ENCODE data around the gene IL1A. TPM values are rescaled to one million over a fixed set of nuclear protein-coding genes. Genes with fewer than 3 reads are reported as not detected.

Gene IL1A
- total and polyA plus RNA-seq, 9 of the 15 experiments (the other 6 are each of a cell fraction or from before 2014, with no cell fraction given), result 0.03 to 0.27 (median 0.14) TPM; not detected in 2

- no peak for TF ChIP-seq ARHGAP35 (IDR thresholded peaks at IDR 0.05; ENCODE audit: partially characterized antibody)
- peak; percentile 96 for TF ChIP-seq PRDM10 (IDR thresholded peaks at IDR 0.05; ENCODE audit: partially characterized antibody)
- no peak; the same call in 1 of the 2 replicates for TF ChIP-seq GATAD2A (IDR thresholded peaks at IDR 0.05)
- TF ChIP-seq TRIM28 (IDR thresholded peaks at IDR 0.05), result 0 out of 2 replicates have a peak, but pooled peaks have one; percentile 39
- TF ChIP-seq KDM5B (IDR thresholded peaks at IDR 0.05; ENCODE audit: insufficient replicate concordance, low read depth, low read length), result no peak
- TF ChIP-seq POLR2G (IDR thresholded peaks at IDR 0.05; ENCODE audit: low read depth, low read length), result no peak
- TF ChIP-seq TSHZ1 (CRISPR knock-in tag; IDR thresholded peaks at IDR 0.05), result no peak
- TF ChIP-seq ETV1 (tag; conservative IDR thresholded peaks at IDR 0.05; ENCODE audit: low read depth), result peak; percentile 94
- peak; percentile 99 for TF ChIP-seq BACH1 (tag; IDR thresholded peaks at IDR 0.05)
- TF ChIP-seq, protein P1, sequence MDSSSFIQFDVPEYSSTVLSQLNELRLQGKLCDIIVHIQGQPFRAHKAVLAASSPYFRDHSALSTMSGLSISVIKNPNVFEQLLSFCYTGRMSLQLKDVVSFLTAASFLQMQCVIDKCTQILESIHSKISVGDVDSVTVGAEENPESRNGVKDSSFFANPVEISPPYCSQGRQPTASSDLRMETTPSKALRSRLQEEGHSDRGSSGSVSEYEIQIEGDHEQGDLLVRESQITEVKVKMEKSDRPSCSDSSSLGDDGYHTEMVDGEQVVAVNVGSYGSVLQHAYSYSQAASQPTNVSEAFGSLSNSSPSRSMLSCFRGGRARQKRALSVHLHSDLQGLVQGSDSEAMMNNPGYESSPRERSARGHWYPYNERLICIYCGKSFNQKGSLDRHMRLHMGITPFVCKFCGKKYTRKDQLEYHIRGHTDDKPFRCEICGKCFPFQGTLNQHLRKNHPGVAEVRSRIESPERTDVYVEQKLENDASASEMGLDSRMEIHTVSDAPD (CRISPR knock-in tag; IDR thresholded peaks at IDR 0.05), result peak; percentile 31; the same call in 1 of the 2 replicates
- TF ChIP-seq CTBP1 (IDR thresholded peaks at IDR 0.05; ENCODE audit: borderline replicate concordance), result peak; percentile 82
- TF ChIP-seq NR2F6 (CRISPR knock-in tag; IDR thresholded peaks at IDR 0.05), result no peak
- no peak for TF ChIP-seq XRCC5 (IDR thresholded peaks at IDR 0.05; ENCODE audit: low read depth, low read length)
- no peak for TF ChIP-seq CHD2 (IDR thresholded peaks at IDR 0.05; ENCODE audit: low read depth, low read length)
- peak; percentile 100 for TF ChIP-seq CEBPG (CRISPR knock-in tag; IDR thresholded peaks at IDR 0.05)
- peak; percentile 99 to 100 for TF ChIP-seq CEBPG (tag; conservative IDR thresholded peaks at IDR 0.05 in 1 of 2, IDR thresholded peaks at IDR 0.05 in 1 of 2)
- TF ChIP-seq HDAC3 (IDR thresholded peaks at IDR 0.05; ENCODE audit: borderline replicate concordance, partially characterized antibody), result peak; percentile 42
- TF ChIP-seq ZNF354B (CRISPR knock-in tag; IDR thresholded peaks at IDR 0.05), result 0 out of 2 replicates have a peak, but pooled peaks have one; percentile 17
- no peak for TF ChIP-seq HMG20A (CRISPR knock-in tag; conservative IDR thresholded peaks at IDR 0.05)
- peak; percentile 76 for TF ChIP-seq DDX20 (tag; IDR thresholded peaks at IDR 0.05; ENCODE audit: low read depth)
- TF ChIP-seq SPI1 (IDR thresholded peaks at IDR 0.05; ENCODE audit: borderline replicate concordance, low read depth, low read length), result peak; percentile 96
Measured at GRCh38 chr2:112794131-112794733, 9.9 kb upstream of the IL1A start (continued).

Data from K562 (cell line).